IPS-18c (cell line): Measurements from ENCODE around the gene ZNF664.

Source experiments
- H3K4me3 ChIP-seq: 2 replicates; pipeline ENCODE4 v1.7.0; 2013; ENCODE audit warnings: low read depth, mild to moderate bottlenecking, low read length, moderate library complexity; ENCODE audit not compliant: insufficient read depth
- H3K9me3 ChIP-seq: one replicate; pipeline ENCODE4 v1.6.1; 2013; ENCODE audit warnings: mild to moderate bottlenecking, low read length, moderate library complexity; ENCODE audit not compliant: control insufficient read depth, insufficient read depth

The ZNF664 gene

DNA sequence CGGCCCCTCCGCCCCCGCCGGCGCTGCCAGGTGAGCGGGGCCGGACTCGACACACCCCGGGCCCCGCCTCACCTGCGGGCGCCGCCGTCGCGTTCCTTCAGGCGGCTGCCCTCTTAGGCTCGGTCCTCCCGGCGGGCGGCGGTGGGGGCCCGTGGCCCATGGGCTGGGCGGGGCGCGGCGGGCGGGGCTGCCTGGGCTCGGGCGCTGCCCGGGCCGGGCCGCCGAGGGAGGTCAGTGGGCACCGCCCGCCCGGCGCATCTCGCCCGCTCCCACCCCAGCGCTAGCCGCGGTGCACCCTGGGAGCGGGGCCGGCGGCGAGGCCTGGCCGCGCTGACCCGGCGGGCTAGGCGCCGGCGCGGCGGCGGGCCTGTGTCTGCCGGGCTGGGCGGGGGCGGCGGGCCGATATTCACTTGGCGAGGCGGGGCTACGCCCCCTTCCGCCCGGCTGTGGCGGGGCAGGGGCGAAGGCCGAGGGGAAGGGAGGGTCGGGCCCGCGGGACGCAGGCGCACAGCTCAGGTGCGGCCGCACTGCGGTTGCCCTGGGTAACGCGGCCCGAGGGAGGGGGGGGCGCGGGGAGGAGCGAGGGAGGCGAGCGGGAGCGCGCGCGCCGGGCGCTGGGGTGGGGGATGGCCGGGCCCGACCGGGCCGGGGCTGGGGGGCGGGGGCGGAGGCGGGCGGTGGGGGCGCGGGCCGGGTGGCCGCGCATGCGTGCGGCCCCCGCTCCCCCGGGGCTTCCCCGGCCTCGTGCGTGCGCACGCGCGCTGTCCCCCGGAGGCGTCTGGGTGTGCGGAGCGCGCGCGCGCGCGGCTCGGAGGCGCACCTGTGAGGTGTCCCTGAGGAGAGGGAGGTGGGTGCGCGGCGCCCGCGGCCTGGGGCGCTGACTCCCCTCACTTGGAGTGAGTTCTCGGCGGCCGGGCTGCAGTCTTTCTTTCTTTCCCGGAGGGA, at the start of gene ZNF664, which contains the start of gene CCDC92:
ZNF664 (plus strand) TSS at position 759 of the 945 bp plus-strand sequence. CDS start 38,930 bp downstream, outside the sequence.
CCDC92 (minus strand) TSS at position 375 of the 945 bp plus-strand sequence. CDS start 28,526 bp downstream, outside the sequence.
- no peaks in the 10 kb centered on the region for H3K9me3 ChIP-seq
- peak within 1 kb of the TSS; percentile 77 for H3K4me3 ChIP-seq

GRCh38 chr12:123923927-123924326, 49.1 kb upstream of the ZNF664 start:
- H3K4me3 ChIP-seq = no peak overlapping the region
- no peaks in the 10 kb centered on the region for H3K9me3 ChIP-seq

- Histone ChIP-seq H3K4me3 (no peak overlapping the region), H3K9me3 (peaks cover 4% of the 10 kb centered on the region)
Observed at GRCh38 chr12:123924539-123924938, 48.5 kb upstream of the ZNF664 start.

- H3K4me3 ChIP-seq = no peak overlapping the region
- H3K9me3 ChIP-seq = peaks cover 6% of the 10 kb centered on the region
Observed at GRCh38 chr12:123928274-123928865, 44.6 kb upstream of the ZNF664 start.

DNA sequence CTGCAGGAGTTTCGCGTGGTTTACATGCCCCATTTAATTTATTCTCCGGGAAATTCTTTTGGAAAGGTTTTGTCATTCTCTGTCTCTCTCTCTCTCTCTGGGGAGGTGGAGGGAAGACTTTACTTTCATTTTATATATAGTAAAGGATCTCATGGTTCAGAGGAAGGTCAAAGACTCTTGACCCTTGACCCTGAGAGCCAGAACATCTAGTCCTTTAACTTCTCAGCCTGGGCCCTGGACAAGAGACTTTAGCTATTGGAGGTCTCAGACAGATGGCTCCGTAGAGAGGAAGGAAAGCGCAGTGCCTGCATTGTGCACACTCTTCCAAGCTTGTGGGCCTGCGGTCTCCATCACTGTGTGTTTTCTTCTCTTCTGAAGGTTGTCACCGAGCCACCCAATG, 44.1 kb upstream of the ZNF664 start:
- Histone ChIP-seq H3K4me3 (no peak overlapping the region), H3K9me3 (peaks cover 6% of the 10 kb centered on the region)

DNA sequence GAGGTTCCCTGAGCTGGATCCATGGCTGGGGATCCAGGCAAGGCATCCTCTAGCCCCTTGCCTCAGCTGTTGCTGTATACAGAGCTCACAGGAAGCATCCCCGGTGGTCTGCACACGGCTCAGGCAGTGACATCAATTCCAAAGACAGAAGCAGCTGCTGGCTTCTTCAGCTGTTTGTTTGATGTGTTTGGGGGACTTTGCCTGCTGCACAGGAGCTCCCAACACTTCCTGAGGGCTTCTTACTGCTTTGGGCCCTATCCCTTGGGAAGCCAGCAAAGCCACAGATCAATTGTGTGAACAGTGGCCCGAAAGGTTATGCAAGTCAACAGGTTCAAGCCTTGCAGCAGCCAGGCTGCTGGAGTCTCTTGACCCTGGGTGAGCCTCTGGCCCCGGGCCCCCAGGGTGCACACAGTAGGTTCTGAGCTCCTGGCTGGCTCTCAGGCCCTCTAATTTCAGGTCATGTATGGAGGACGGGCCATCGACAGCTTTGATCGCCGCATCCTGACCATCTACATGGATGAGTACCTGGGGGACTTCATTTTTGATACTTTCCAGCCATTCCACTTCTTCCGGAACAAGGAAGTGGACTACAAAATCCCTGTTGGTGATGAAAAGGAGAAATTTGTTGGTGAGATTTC, 43.0 kb upstream of the ZNF664 start:
- Histone ChIP-seq H3K9me3 (peaks cover 6% of the 10 kb centered on the region), H3K4me3 (no peak overlapping the region)

- Histone ChIP-seq H3K4me3 (no peak overlapping the region), H3K9me3 (peaks cover 6% of the 10 kb centered on the region)
Observed at GRCh38 chr12:123931686-123932321, 41.2 kb upstream of the ZNF664 start.

DNA sequence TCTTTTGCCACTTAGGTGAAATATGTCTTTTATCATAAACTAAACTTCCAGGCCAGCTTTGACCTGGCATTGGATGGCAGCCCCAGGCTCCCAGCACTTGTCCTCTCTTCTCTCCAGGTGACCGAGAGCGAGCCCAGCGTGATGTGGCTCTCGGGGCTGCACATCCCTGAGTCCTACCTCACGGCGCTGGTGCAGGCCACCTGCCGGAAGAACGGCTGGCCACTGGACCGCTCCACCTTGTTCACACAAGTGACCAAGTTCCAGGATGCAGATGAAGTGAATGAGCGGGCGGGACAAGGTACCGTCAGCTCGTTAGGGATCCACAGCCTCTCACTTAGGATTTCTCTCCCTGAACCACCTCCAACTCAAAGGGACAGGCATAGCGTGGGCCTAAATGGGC, 39.8 kb upstream of the ZNF664 start:
- peaks cover 8% of the 10 kb centered on the region for H3K9me3 ChIP-seq
- no peak overlapping the region for H3K4me3 ChIP-seq

DNA sequence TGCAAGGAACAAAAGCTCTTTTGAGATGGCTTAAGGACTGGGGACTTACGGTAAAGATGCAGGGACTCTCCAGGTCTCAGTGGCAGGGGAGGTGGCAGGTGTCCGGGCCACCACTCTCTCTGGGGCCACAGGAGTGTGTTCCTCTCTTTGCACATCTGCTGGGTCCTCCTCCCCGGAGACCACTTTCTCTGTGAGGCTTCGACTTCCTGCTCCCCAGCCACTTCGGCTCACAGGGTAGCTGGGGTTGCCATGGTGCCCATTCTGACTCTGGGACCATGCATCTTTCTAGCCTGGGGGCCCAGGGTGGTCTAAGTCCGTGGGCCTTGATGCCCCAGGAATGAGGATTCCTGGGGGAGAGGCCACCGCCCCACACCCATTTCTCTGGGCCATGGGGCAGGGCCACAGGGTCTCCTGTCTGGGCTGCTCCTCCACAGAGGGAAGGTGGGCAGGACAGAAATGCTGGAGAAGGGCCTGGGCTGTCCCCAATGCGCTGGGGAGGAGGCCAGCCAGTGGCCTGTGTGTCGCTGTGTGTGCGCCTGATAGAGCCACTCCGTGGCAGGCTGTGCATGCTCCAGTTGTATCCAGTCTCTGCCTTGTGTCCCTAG, 38.9 kb upstream of the ZNF664 start:
- no peak overlapping the region for H3K4me3 ChIP-seq
- peaks cover 7% of the 10 kb centered on the region for H3K9me3 ChIP-seq

DNA sequence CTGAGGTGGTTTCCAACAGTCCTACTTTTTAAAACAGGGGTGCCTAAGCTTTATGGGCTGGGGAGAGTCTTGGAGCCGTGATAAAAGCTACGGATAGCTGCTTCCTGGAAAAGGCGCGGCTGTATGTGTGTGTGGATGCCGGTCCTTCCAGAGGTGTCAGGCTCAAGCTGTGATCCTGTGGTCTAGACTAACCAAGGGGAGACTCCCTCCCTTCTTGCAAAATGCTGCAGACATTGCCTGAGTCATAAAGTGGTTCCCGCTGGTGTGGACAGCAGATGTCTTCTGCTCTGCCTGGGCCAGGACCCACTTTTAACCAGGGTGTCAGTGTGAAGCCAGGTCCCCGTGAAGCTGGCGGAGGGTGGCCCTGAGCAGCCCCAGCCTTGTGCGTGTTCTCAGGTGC, 38.2 kb upstream of the ZNF664 start:
- Histone ChIP-seq H3K9me3 (peaks cover 5% of the 10 kb centered on the region), H3K4me3 (no peak overlapping the region)

DNA sequence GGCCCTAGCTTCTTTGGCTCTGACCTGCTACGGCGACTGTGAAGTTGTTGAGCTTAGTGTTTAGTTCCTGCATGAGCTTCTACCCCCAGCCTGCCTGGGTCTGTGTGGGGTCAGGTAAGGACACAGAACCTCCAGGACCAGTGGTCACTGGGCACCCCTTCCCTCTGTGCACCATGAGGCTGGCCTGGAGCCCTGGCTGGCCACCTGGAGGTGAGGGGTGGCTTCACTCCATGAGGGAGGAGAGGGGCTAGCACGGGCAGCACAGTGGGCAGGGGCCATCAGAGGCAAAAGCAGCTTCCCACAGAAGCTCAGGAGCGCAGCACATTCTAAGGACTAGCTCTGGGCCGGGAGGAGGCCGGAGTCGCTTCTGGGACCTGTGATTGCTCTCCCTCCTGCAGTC, 37.1 kb upstream of the ZNF664 start:
- H3K4me3 ChIP-seq = no peak overlapping the region

DNA sequence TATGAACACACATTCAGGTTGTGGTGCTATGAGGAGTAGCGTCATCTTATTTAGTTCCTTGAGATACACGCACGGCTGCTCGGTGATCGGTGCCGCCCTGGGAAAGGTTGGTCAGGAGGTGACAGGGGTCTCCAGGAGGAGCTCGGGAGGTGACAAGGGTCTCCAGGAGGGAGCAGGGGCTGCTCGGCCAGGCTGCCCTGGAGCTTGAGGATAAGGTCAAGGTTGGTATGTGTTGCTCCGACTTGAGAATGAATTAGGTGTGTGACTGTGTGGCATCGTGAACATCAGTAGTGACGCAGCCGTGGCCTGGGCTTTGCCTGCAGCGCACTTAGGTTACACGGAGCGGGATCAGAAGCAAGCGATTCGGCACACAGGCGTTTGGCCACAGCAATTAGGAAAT, 36.5 kb upstream of the ZNF664 start:
- Histone ChIP-seq H3K4me3 (no peak overlapping the region), H3K9me3 (peaks cover 3% of the 10 kb centered on the region)

More for the DNA sequence above, 37.1 kb upstream of the ZNF664 start:
- H3K9me3 ChIP-seq = peaks cover 3% of the 10 kb centered on the region

- Histone ChIP-seq H3K9me3 (peaks cover 9% of the 10 kb centered on the region), H3K4me3 (no peak overlapping the region)
Observed at GRCh38 chr12:123936956-123937706, 35.9 kb upstream of the ZNF664 start.

- H3K9me3 ChIP-seq = peaks cover 9% of the 10 kb centered on the region
- H3K4me3 ChIP-seq = no peak overlapping the region
Observed at GRCh38 chr12:123937707-123938591, 35.1 kb upstream of the ZNF664 start.

- peaks cover 9% of the 10 kb centered on the region for H3K9me3 ChIP-seq
- H3K4me3 ChIP-seq = no peak overlapping the region
Observed at GRCh38 chr12:123938679-123939480, 34.1 kb upstream of the ZNF664 start.
